ENCODE results near the gene GALNT6.
"Not testable (repeated sequence)": the region's sequence is repeated elsewhere in the genome, so short reads cannot be mapped to it uniquely, and the experiment has no call there.

GALNT6 gene

GRCh38 chr12:51348116-51348515 is 43.1 kb downstream of the GALNT6 start:
- peaks cover under 1% of the 10 kb centered on the region for H3K36me3 Mint-ChIP-seq (ENCODE audit: insufficient read depth)
- no peaks in the 10 kb centered on the region for H3K9me3 Mint-ChIP-seq
- no peak overlapping the region for H3K27ac Mint-ChIP-seq
- H3K4me3 Mint-ChIP-seq: no peak overlapping the region
- H3K27me3 Mint-ChIP-seq: no peaks in the 10 kb centered on the region
- ATAC-seq (replicated peaks) (no peak), DNase-seq (no peak)
- peaks cover 5 to 7% of the 10 kb centered on the region in 2 donors for H3K4me1 Mint-ChIP-seq (ENCODE audit: low read depth in 2 of 2)

GRCh38 chr12:51346581-51346980 is 44.6 kb downstream of the GALNT6 start, which contains the start of gene CELA1:
CELA1 (minus strand) TSS chr12:51346679; CDS start chr12:51346638, 41 bp downstream.
- ATAC-seq (replicated peaks) (no peak), DNase-seq (no peak)
- Mint-ChIP-seq H3K36me3 (ENCODE audit: insufficient read depth) (no peaks in the 10 kb centered on the region), H3K4me1 (ENCODE audit: low read depth in 2 of 2) (peaks cover 0 to under 1% of the 10 kb centered on the region in 2 donors), H3K9me3 (no peaks in the 10 kb centered on the region), H3K27me3 (no peaks in the 10 kb centered on the region), H3K27ac (peak within 1 kb of the TSS; percentile 38 to 58), H3K4me3 (no peak within 1 kb of the TSS)

DNA sequence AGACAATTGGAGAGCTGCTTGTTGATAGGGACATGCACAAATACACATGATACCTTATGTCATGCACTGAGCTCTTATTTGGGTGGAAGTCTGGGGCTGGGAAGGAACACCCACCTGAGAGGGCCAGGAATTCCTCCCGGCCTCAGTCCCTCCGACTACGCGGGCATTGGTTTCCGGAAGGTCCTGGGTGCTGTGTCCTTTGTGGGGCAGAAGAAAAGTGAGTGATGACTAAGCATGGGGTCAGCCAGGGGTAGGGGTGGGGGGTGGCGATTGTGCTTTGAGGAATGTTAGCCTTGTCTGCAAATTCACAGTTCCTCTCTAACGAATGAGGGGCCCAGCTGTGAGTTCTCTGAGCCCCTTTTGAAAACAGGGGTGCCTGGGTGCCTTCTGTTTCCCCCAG is 45.5 kb downstream of the GALNT6 start:
- Mint-ChIP-seq H3K4me1 (ENCODE audit: low read depth in 2 of 2) (peaks cover 5 to 7% of the 10 kb centered on the region in 2 donors), H3K27ac (peak overlapping the region in 1 of 2 donors; percentile 11), H3K27me3 (no peaks in the 10 kb centered on the region), H3K9me3 (no peaks in the 10 kb centered on the region), H3K4me3 (no peak overlapping the region), H3K36me3 (ENCODE audit: insufficient read depth) (no peaks in the 10 kb centered on the region)
- ATAC-seq (replicated peaks) (no peak), DNase-seq (no peak)

DNA sequence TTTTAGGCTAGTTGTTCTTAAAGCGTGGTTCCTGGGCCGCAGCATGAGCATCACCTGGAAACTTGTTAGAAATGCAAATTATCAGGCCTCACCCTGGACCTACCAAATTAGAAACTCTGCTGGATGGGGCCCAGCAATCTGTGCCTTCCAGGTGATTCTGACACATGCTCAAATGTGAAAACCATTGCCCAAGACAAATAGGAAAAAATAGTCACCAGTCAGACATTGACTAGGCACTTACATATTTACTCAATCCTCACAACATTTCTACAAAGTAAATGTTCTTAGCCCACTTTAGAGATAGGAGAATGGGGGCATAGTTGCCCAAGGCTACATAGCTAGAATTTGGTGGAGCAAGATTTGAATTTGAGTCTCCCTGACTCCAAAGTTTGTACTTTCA is 48.0 kb downstream of the GALNT6 start:
- H3K36me3 Mint-ChIP-seq (ENCODE audit: insufficient read depth): peaks cover 2% of the 10 kb centered on the region
- no peak overlapping the region for H3K4me3 Mint-ChIP-seq
- DNase-seq (no peak), ATAC-seq (replicated peaks) (no peak)
- no peaks in the 10 kb centered on the region for H3K27me3 Mint-ChIP-seq
- peaks cover 7% of the 10 kb centered on the region in 2 donors for H3K4me1 Mint-ChIP-seq (ENCODE audit: low read depth in 2 of 2)
- H3K9me3 Mint-ChIP-seq: no peaks in the 10 kb centered on the region
- H3K27ac Mint-ChIP-seq: no peak overlapping the region

DNA sequence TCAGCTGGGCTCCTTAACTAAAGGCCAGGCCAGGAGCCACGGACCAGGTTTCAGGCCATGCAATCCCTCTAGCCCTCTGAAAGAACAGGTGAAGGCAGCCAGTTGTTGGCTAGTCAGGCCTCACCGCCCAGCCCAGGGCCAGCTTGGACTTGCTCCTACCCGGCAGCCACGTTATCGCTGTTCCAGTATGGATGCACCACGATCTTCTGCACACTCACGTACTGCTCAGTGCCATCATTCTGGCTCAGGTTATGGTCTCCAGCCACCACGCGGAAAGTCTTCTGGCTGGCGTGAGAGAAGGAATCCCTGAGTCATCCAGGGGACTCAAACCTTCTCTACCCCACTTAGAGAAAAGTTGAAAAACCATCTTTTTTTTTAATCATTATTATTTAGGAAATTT is 48.8 kb downstream of the GALNT6 start:
- peaks cover 7% of the 10 kb centered on the region in 2 donors for H3K4me1 Mint-ChIP-seq (ENCODE audit: low read depth in 2 of 2)
- no peak for ATAC-seq (replicated peaks)
- DNase-seq: no peak
- H3K27ac Mint-ChIP-seq: no peak overlapping the region
- H3K36me3 Mint-ChIP-seq (ENCODE audit: insufficient read depth): peaks cover 2% of the 10 kb centered on the region
- no peak overlapping the region for H3K4me3 Mint-ChIP-seq
- H3K9me3 Mint-ChIP-seq: no peaks in the 10 kb centered on the region
- H3K27me3 Mint-ChIP-seq: no peaks in the 10 kb centered on the region

DNA sequence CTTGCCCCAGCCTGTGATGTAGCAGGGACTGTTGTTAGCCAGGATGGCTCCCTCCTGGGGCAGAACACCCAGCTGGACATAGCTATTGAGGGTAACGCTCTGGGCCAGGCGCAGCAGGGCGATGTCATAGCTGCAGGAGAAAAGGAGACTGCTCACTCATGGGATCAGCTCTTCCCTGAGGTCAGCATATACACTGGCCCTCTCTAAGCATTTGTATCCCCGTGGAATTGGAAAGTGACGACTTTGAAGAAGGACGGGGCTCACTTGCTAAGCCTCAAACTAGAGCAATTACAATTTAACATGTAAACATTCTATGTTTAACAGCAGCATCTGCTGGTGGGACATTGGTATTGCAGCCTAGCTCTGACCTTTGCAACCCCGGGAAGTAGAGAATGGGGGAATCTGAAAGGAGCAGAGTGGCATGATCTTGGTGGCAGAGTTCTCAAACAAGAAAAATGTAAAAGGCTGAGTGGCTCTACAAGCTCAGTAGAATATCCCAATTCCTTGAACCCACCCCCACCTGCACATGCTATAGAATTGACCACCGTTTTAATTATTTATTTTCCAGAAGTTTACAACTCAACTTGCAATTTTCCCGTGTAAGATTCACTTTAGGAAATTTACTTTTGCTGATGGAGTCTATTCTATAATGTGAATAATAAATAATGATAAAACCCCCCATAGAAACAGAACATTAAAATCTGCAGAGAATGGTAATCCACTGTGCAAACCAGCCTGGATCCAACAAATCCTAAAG is 49.8 kb downstream of the GALNT6 start:
- ATAC-seq (replicated peaks): peak; percentile 99
- Mint-ChIP-seq H3K4me3 (peak overlapping the region; percentile 40 to 70), H3K27ac (peak overlapping the region; percentile 46 to 85)

GRCh38 chr12:51339750-51340149 is 51.5 kb downstream of the GALNT6 start:
- Mint-ChIP-seq H3K36me3 (ENCODE audit: insufficient read depth) (peaks cover 2% of the 10 kb centered on the region), H3K9me3 (no peaks in the 10 kb centered on the region), H3K27me3 (no peaks in the 10 kb centered on the region), H3K27ac (peak overlapping the region in 1 of 2 donors; percentile 39), H3K4me3 (no peak overlapping the region), H3K4me1 (ENCODE audit: low read depth in 2 of 2) (peaks cover 7 to 13% of the 10 kb centered on the region in 2 donors)
- DNase-seq (no peak), ATAC-seq (replicated peaks) (no peak)

More for the DNA sequence above, 49.8 kb downstream of the GALNT6 start:
- no peaks in the 10 kb centered on the region for H3K9me3 Mint-ChIP-seq
- peaks cover 7% of the 10 kb centered on the region in 2 donors for H3K4me1 Mint-ChIP-seq (ENCODE audit: low read depth in 2 of 2)
- no peaks in the 10 kb centered on the region for H3K27me3 Mint-ChIP-seq
- peak; percentile 69 to 77 (median 71) for DNase-seq
- peaks cover 2% of the 10 kb centered on the region for H3K36me3 Mint-ChIP-seq (ENCODE audit: insufficient read depth)

GRCh38 chr12:51337336-51337735 is 53.9 kb downstream of the GALNT6 start:
- not testable (repeated sequence) for H3K27ac Mint-ChIP-seq

GRCh38 chr12:51335931-51336330 is 55.3 kb downstream of the GALNT6 start:
- Mint-ChIP-seq H3K9me3 (no peaks in the 10 kb centered on the region), H3K27me3 (no peaks in the 10 kb centered on the region), H3K36me3 (ENCODE audit: insufficient read depth) (peaks cover 2% of the 10 kb centered on the region), H3K4me3 (no peak overlapping the region), H3K4me1 (ENCODE audit: low read depth in 2 of 2) (peaks cover 2 to 6% of the 10 kb centered on the region in 2 donors), H3K27ac (peak overlapping the region in 1 of 2 donors; percentile 6)
- DNase-seq (no peak), ATAC-seq (replicated peaks) (no peak)

More at GRCh38 chr12:51337336-51337735, 53.9 kb downstream of the GALNT6 start:
- peaks cover 7 to 13% of the 10 kb centered on the region in 2 donors for H3K4me1 Mint-ChIP-seq (ENCODE audit: low read depth in 2 of 2)
- ATAC-seq (replicated peaks); H3K9me3 Mint-ChIP-seq; H3K36me3 Mint-ChIP-seq (ENCODE audit: insufficient read depth); H3K27me3 Mint-ChIP-seq; H3K4me3 Mint-ChIP-seq; DNase-seq: not testable (repeated sequence)

DNA sequence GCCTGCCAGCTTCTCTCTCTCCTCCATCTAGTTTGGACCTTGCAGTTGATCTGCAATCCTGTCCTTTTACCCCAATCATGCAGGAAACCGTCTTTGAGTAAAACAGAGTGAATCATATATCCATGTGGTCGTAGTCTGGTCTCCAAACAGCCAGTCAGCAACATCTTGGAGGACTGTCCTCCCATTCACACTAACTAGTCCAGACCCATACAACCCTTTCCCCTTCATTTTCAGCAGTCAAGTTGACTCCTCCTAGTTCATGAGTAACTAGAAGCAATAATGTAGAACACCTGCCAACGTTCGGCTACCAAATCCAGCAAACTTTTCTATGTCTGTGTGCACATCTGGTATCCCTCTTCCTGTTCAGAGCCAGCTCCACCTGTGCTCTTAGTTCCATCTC is 56.4 kb downstream of the GALNT6 start:
- Mint-ChIP-seq H3K27ac (no peak overlapping the region), H3K9me3 (no peaks in the 10 kb centered on the region), H3K4me3 (no peak overlapping the region), H3K27me3 (no peaks in the 10 kb centered on the region), H3K4me1 (ENCODE audit: low read depth in 2 of 2) (peaks cover 3 to 12% of the 10 kb centered on the region in 2 donors), H3K36me3 (ENCODE audit: insufficient read depth) (peaks cover 2% of the 10 kb centered on the region)
- ATAC-seq (replicated peaks) (no peak), DNase-seq (no peak)

- Mint-ChIP-seq H3K9me3 (no peaks in the 10 kb centered on the region), H3K4me3 (no peak overlapping the region), H3K27ac (peak overlapping the region in 1 of 2 donors; percentile 65), H3K27me3 (no peaks in the 10 kb centered on the region), H3K36me3 (ENCODE audit: insufficient read depth) (no peaks in the 10 kb centered on the region), H3K4me1 (ENCODE audit: low read depth in 2 of 2) (peaks cover 12 to 23% of the 10 kb centered on the region in 2 donors)
- ATAC-seq (replicated peaks) (no peak), DNase-seq (no peak)
Observed at GRCh38 chr12:51333536-51333935, 57.7 kb downstream of the GALNT6 start.

DNA sequence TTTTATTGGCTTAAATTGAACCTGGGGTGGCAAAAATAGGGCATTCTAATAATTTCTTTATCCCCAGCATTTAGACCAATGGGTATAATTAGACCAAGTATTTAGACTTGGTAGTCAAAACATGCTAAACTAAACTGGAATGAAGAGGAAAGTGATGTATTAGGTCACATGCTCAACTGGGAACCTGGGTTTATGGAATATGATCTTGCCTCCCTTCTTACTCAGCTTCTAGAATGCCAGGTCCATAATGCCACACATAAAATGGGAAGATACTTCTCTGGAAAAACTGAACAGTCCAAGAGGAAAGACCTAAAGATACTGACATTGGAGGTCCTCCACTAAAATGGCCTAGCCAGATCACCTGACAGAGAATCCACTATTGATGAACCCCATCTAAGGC is 61.0 kb downstream of the GALNT6 start:
- H3K9me3 Mint-ChIP-seq: no peaks in the 10 kb centered on the region
- peaks cover 29 to 36% of the 10 kb centered on the region in 2 donors for H3K4me1 Mint-ChIP-seq (ENCODE audit: low read depth in 2 of 2)
- ATAC-seq (replicated peaks) (no peak), DNase-seq (no peak)
- peak overlapping the region; percentile 44 to 87 for H3K27ac Mint-ChIP-seq
- no peaks in the 10 kb centered on the region for H3K27me3 Mint-ChIP-seq
- peak overlapping the region; percentile 22 to 62 for H3K4me3 Mint-ChIP-seq
- H3K36me3 Mint-ChIP-seq (ENCODE audit: insufficient read depth): peaks cover 5% of the 10 kb centered on the region

GRCh38 chr12:51329742-51330141 is 61.5 kb downstream of the GALNT6 start:
- peaks cover 5% of the 10 kb centered on the region for H3K36me3 Mint-ChIP-seq (ENCODE audit: insufficient read depth)
- ATAC-seq (replicated peaks): peak; percentile 31
- no peak for DNase-seq
- peaks cover 33 to 40% of the 10 kb centered on the region in 2 donors for H3K4me1 Mint-ChIP-seq (ENCODE audit: low read depth in 2 of 2)
- peak overlapping the region; percentile 44 to 87 for H3K27ac Mint-ChIP-seq
- H3K27me3 Mint-ChIP-seq: no peaks in the 10 kb centered on the region
- H3K9me3 Mint-ChIP-seq: no peaks in the 10 kb centered on the region
- peak overlapping the region; percentile 22 to 62 for H3K4me3 Mint-ChIP-seq

DNA sequence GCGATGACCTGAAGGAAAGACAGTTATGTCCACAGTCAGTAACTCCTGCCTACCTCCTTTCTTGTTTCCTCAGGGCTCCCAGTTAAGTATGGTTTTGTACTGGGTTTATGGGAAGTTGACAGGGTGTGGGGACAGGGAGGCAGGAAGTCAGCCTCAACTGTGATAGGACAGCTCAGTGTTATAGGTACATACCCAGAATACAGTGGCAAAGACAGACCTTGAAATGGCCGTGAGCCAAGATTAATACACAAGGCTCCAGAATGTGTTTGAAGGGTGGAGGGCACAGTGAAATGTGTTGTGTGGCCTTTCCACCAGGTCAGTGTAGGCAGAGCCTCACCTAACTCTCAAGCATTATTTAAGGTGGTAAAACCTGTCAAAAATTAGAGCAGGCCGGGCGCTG is 62.6 kb downstream of the GALNT6 start:
- Mint-ChIP-seq H3K27ac (peak overlapping the region; percentile 44 to 69), H3K9me3 (no peaks in the 10 kb centered on the region), H3K36me3 (ENCODE audit: insufficient read depth) (peaks cover 15% of the 10 kb centered on the region), H3K27me3 (no peaks in the 10 kb centered on the region), H3K4me3 (peak overlapping the region; percentile 22 to 62), H3K4me1 (ENCODE audit: low read depth in 2 of 2) (peaks cover 38 to 50% of the 10 kb centered on the region in 2 donors)
- DNase-seq: no peak
- ATAC-seq (replicated peaks): no peak
